SH-SY5Y (cell line): ENCODE measurements around the gene EEIG1.

Source experiments
- GATA2 ChIP-seq: IDR thresholded peaks from 2 replicates; pipeline ENCODE4 v1.6.1; 2011; ENCODE audit warnings: mild to moderate bottlenecking, low read depth, low read length
- GATA3 ChIP-seq: IDR thresholded peaks from 2 replicates; pipeline ENCODE4 v1.6.1; 2011; ENCODE audit warnings: low read depth, mild to moderate bottlenecking, low read length, moderate library complexity

GRCh38 chr9:128027705-128028104, 46.9 kb upstream of the EEIG1 start:
- TF ChIP-seq GATA2 (no peak), GATA3 (no peak)
